ENCODE measurements around the gene THPO. TPM values are rescaled to one million over a fixed set of nuclear protein-coding genes. Genes with fewer than 3 reads are reported as not detected.
A peak's percentile ranks its signal among the peaks of the same experiment; 100 is the strongest.

Gene THPO
- total RNA-seq (1 to 10 TPM in 2 of 10 donors, under 1 TPM in 5, not detected in 3; 0.16 to 1.3 (median 0.56) TPM), polyA plus RNA-seq (1 to 10 TPM in 1 of 2 donors, under 1 TPM in 1; 0.30 to 1.0 TPM)
- long read RNA-seq, donor 1: 0 reads
- long read RNA-seq, donor 2: 0 reads
- long read RNA-seq, donor 3: 0 reads

DNA sequence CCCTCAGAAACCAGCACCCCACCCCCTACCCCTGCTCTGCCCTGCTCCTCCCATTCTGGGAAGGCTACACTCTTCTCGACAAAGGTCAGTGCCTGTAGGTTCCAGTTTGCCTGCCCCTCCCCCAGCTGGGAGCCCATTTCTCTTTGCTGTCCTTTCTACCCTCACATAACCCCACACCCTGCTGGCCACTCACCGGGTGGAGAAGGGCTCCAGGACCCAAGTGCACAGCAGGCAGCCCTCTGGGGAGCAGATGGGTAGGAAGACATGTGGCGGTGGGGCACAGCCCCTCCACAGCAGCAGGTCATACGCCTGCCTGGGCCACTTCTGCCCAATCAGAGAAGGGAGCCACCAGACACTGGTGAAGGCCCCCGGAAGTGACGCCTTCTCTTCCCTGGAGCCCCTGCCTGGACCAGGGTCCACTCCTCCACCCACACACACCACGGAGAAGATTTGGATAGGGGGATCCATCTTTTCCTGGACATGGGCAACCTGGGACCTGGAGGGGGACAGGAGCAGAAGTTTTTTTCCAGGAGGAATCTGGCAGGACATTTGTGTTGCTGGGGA is at the start of gene THPO:
Gene THPO, minus strand, starts transcription at position 326 of the 564 bp plus-strand sequence. CDS start 1,948 bp downstream, outside the sequence.
- H3K4me3 ChIP-seq: peak within 1 kb of the TSS in 6 of 10 donors; percentile 13 to 56 (median 44)
- 59 to 63% methylated on average over 7 of the region's 7 CpGs for WGBS, 2 donors
- peak within 1 kb of the TSS in 9 of 10 donors; percentile 53 to 83 (median 72) for H3K27ac ChIP-seq
- H3K9me3 ChIP-seq: no peaks in the 10 kb centered on the region
- intact Hi-C loops (cut with DNase I): loop anchor here in 8 of 10 donors (5.0 to 10.0 kb wide), 5 partner anchors 137 to 407 kb away; no protein-coding TSS in a partner anchor
- H3K4me1 ChIP-seq: peaks cover 8 to 42% (median 21%) of the 10 kb centered on the region in 9 donors
- ATAC-seq (peak in 2 of 8 donors; percentile 32 to 45), DNase-seq (no peak)
- peaks cover 5 to 70% (median 56%) of the 10 kb centered on the region in 7 donors for H3K27me3 ChIP-seq
- H3K36me3 ChIP-seq: peaks cover 0 to 2% (median 0%) of the 10 kb centered on the region in 9 donors
- TF ChIP-seq, protein P1, sequence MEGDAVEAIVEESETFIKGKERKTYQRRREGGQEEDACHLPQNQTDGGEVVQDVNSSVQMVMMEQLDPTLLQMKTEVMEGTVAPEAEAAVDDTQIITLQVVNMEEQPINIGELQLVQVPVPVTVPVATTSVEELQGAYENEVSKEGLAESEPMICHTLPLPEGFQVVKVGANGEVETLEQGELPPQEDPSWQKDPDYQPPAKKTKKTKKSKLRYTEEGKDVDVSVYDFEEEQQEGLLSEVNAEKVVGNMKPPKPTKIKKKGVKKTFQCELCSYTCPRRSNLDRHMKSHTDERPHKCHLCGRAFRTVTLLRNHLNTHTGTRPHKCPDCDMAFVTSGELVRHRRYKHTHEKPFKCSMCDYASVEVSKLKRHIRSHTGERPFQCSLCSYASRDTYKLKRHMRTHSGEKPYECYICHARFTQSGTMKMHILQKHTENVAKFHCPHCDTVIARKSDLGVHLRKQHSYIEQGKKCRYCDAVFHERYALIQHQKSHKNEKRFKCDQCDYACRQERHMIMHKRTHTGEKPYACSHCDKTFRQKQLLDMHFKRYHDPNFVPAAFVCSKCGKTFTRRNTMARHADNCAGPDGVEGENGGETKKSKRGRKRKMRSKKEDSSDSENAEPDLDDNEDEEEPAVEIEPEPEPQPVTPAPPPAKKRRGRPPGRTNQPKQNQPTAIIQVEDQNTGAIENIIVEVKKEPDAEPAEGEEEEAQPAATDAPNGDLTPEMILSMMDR (IDR thresholded peaks at IDR 0.05): no peak

DNA sequence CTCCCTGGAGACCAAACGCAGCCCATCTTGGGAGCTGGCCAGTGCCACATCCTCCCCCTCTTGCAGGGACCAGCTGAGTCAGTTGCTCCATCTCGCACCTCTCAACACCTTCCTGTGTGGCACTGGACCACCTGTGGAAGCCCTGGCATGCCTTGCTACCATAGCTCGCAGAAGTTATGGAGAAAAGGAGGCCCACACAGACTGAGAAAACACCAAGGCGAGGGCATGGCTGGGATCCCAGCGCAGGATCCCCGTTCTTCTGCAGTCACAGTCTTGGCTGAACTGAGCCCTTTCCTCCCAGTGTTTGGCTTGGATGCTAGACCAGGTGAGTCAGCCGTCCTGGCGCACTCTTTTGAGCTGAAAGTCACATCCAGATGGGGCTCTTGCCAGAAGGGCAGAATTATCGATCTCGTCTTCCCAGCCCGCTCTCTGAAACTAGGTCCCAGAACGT is 48.7 kb upstream of the THPO start:
- no peak for ATAC-seq
- no peaks in the 10 kb centered on the region for H3K4me1 ChIP-seq
- peaks cover 0 to 13% (median 0%) of the 10 kb centered on the region in 11 donors for H3K9me3 ChIP-seq
- no peak for DNase-seq
- TF ChIP-seq, protein P1 (IDR thresholded peaks at IDR 0.05): no peak
- H3K27ac ChIP-seq: no peak overlapping the region
- H3K36me3 ChIP-seq: no peaks in the 10 kb centered on the region
- no peak overlapping the region for H3K4me3 ChIP-seq
- H3K27me3 ChIP-seq: peaks cover 0 to 4% (median 0%) of the 10 kb centered on the region in 7 donors
- WGBS, 2 donors: 82 to 86% methylated on average over 12 of the region's 12 CpGs
- intact Hi-C loops (cut with DNase I): no loop called here

DNA sequence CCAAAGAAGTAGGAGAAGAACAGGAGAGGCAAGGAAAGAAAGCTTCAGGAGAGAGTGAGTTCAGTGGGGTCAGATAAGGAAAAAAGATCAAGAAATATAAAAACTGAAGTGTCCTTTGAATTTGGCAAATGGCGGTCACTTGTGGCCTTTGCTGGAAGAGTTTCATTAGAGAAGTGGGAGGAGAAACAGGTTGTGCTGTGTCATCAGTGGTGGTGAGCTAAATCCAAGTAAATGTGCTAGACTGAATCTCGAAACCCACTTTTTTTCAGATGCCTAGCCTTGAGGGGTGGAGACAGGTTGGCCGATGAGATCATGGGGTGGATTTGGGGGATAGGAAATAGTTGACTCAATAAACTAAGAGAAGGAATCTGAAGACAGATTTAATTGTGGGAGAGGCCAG is 45.6 kb upstream of the THPO start:
- no peak overlapping the region for H3K4me3 ChIP-seq
- no peaks in the 10 kb centered on the region for H3K4me1 ChIP-seq
- H3K9me3 ChIP-seq: peaks cover 0 to 13% (median 0%) of the 10 kb centered on the region in 11 donors
- TF ChIP-seq, protein P1 (IDR thresholded peaks at IDR 0.05): no peak
- no peaks in the 10 kb centered on the region for H3K36me3 ChIP-seq
- 74 to 85% methylated on average over 3 of the region's 3 CpGs for WGBS, 2 donors
- no peak for ATAC-seq
- intact Hi-C loops (cut with DNase I): no loop called here
- DNase-seq: no peak
- peaks cover 0 to 4% (median 0%) of the 10 kb centered on the region in 7 donors for H3K27me3 ChIP-seq
- no peak overlapping the region for H3K27ac ChIP-seq

DNA sequence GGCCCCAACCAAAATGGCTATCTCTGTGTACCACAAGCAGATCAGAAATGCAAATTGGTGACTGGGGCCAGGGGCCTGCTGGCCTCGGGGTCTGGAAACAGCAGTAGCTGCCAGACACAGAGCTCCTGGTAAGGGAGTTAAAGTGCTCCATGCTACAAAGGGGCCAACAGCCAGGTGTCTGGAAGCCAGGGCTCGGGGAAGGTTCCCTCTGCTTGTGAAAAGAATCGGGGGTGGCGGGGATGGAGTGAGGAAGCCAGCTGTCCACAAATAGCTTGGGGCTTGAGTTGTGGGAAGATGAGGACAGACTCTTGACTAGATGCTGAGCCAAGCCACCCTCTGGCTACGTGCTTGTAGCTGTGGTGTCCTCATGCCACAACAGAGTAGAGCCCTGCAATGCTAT is 41.2 kb upstream of the THPO start:
- H3K27me3 ChIP-seq: no peaks in the 10 kb centered on the region
- H3K36me3 ChIP-seq: no peaks in the 10 kb centered on the region
- intact Hi-C loops (cut with DNase I): loop anchor here in 8 of 10 donors (5.0 to 10.0 kb wide), 4 partner anchors 48 to 123 kb away; no protein-coding TSS in a partner anchor
- TF ChIP-seq, protein P1 (IDR thresholded peaks at IDR 0.05): no peak
- peaks cover 0 to 13% (median 0%) of the 10 kb centered on the region in 11 donors for H3K9me3 ChIP-seq
- DNase-seq (no peak), ATAC-seq (no peak)
- no peaks in the 10 kb centered on the region for H3K4me1 ChIP-seq
- H3K4me3 ChIP-seq: no peak overlapping the region
- 73 to 76% methylated on average over 5 of the region's 5 CpGs for WGBS, 2 donors
- no peak overlapping the region for H3K27ac ChIP-seq

Measured in heart right ventricle (tissue), 16 donors.